Amniotic stem cell (primary cell): ENCODE data around the gene PHF2.

ENCODE experiments used
- DNase-seq: peaks from one replicate; lab custom pipeline; 2025; lab: John Stamatoyannopoulos, UW

PHF2 gene

DNA sequence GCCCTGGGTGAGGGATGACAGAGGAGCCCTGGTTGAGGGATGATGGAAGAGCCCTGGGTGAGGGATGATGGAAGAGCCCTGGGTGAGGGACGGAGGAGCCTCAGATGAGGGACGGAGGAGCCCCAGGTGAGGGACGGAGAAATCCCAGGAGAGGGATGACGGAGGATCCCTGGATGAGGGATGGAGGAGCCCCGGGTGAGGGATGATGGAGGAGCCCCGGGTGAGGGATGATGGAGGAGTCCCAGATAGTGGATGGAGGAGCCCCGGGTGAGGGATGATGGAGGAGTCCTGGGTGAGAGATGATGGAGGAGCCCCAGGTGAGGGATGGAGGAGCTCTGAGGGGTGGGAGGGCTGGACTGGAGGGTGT, 10.9 kb downstream of the PHF2 start:
- DNase-seq: no peak

DNA sequence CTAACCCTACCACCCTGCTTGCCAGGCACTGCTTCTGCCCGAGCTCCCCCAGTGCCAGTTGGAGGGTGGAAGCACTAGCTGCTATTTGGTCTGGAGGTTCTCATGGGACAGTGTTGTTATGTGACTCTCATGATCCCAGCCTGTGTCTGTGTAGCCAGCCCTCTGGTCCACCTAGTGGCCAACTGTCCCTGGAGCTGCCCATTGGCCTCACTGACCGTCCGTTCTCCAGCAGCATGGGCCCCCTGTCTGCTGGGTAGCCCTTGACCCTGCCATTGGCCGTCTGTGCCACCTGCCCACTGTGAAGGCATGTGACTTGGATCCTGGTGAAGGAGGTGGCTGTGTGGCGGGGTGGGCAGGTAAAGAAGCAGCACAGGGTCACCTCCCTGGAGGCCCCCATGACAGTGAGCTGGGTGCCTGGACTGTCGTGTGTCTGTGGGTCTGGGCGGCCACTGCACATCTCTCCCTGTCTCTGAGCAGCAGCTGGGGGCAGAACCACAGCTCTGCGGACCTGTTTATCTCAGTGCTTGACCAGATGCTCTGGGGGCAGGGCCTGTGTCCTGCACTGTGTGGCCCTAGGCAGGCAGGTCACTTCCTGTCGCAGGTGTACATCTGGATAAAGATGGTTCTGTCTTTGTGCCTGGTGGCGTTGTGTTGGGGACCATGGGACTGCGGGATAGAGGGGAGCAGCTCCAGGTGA, 11.4 kb downstream of the PHF2 start:
- no peak for DNase-seq

DNA sequence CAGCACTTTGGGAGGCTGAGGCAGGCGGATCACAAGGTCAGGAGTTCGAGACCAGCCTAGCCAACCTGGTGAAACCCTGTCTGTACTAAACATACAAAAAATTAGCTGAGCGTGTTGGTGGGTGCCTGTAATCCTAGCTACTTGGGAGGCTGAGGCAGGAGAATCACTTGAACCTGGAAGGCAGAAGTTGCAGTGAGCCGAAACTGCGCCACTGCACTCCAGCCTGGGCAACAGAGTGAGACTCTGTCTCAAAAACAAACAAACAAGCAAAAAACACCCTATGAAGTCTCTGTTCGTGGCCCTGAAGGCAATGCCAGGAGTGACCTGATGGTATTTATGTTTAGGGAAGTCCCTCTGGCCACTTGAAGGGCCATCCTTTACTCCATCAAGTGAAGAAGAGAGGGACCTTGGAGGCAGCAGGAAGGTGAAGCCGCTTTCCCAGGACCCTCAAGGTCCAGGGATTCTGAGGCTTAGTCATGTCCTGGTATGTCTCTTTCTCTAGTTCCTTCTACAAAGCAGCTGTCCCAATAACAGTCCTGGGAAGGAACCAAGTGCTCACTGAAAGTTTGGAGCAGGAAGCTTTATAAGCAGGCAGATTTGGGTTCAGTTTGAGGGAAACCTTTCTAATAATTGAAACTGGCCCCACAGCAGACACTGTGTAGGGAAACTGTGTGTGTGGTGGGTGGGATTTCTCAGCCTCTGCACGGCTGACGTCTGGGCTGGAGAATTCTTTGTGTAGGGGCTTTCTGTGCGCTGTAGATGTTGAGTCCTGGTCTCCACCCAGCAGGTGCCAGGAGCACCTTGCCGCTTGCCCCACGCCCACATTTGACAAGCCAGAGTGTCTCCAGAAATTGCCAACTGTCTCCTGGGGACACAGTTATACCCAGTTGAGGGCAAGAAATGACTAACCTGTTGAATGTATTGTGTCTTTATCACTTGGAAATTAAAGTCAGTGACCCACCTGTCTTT, 12.5 kb downstream of the PHF2 start:
- no peak for DNase-seq

DNA sequence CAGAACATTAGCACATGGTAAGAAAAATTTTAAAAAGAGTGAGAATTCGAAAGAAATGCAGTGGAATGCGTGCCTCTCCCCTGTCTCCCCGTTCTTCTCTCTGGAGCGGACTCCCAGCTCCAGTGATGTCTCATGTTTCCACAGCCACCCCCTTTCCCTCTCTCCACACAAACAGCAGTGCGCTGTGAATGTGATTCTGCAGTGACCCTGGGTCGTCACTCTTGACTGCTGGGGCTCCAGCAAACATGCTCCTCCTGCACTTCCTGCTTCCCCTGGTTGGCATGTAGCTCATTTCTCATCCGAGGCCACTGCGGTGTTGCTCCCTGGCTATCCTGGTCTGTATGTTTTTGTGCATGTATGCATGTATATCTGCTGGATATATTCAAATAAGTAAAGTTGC, 13.3 kb downstream of the PHF2 start:
- no peak for DNase-seq

DNA sequence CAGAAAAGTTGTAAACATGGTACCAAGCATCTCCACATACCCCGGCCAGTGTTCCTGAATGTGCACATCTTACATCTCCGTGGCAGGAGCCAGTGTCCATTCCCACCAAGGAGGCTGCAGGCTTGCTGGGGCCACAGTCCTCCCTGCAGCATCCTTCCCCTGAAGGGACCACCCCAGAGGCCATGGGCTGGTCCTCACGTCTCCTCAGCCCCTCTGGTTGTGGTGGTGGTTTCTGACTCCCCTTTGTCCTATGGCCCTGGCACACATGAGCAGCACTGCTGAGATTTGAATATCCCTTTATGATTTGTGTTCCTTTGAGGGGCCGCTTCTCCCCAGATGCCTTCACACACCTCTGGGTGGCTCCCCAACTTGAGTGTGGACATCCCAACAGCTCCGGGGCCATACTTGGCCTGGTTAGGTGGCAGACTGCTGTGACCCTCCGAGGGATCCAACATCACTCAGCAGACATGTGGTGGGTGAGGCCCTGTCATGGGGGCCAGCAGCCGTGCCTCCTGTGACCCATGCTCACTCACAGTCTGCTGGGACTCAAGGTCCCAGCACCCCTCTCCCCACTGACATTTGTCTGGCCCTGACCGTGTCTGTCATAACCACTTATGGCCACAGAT, 14.3 kb downstream of the PHF2 start:
- DNase-seq: no peak

DNA sequence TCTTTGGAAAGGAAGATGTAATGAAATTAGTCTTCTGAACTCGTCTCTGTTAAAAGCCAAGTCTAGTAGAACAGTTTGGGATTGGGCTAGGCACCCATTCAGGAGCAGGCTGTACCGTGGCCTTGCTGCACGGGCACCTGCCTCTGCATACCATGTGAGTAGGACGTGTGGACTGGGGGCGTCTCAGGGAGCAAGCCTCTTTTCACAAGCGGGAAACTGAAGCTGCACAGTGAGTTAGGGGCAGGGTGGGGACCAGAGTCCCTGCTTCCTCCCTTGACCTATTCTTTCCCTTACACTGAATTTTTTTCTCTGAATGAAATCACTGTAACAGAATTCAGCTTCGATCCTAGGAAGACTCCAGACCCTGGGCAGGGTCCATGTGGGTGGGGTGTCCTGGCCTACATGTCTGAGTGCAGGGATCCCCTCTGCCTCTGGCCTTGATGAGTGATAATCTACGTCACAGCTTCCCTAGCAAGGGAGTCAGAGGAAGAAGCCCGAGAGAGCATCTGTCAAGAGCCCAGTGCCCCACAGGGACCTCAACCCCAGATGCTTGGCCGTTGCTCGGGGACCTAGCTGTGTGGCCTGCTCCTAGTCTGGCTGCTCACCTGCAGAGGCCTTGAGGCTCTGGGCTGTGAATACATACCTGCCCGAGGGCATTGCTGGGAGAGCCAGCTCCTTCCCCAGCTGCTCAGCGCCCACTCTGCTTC, 15.1 kb downstream of the PHF2 start:
- no peak for DNase-seq

DNA sequence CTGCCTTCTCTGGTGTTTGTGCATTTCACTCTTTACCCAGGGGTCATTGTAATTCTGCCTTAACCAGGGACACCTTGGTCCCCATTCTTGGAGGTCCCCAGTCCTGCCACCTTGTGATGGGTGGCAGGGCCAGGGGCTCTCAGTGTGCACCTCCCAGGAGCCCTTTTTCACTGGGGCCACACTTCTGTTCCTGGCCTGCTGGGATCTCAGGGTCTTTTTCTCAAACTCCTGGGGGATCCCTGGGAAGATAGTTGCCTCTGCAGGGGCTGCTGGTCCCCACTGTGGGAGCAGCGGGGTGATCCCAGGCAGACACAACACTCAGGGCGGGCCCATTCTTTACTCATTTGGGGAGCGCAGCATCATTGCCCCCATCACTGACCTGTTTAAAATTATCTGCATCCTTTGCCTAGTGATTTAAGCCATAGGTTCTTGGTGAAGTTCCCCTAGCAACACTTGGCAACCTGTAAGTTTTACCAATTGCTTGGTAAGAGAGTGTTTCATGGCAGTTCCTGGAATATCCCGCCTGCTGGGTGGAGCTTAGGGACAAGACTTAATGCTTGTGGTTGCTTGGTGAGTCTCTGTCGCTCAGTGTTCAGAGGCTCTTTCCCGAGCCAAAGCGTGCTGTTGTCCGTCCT, 15.7 kb downstream of the PHF2 start:
- no peak for DNase-seq

DNA sequence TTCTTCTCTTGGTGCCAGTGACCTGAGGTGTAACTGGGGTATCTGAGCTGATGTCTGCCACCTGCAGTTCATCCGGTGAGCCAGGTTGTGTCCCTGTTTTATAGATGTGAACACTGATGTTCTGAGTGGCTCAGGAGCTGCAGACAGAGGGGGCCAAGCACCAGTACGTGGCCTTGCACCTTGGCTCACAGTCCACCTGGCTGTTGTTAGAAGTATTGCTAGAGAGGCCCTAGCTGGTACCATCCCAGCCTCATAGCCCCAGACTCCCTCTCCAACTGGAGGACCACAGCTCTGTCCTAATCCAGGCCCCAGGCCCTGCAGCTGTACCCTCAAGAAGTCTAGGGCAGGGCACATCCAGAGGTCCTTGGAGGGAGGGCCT, 16.2 kb downstream of the PHF2 start:
- no peak for DNase-seq

DNA sequence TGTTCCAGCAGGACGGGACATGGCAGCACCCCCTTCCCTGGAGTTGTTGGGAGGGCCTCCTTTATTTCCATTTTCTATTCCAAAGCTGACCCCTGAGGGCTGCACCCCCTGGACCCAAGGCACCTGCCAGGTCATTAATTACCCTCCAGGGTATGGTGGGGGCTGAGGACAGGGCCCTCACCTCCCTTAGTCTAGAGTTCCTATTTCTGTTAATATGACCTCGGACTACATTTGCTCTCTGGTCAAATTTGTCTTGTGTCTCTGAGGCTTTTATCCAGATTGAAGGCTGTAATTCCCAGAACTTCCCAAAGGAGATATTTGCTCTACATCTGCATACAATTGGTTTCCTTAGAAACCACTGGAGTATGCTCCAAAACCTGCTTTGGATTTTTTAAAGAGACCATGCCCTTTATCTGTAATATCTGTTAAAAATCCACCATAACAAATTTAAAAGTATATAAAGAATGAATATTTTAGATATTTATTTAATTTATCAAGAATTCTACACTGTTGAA, 16.8 kb downstream of the PHF2 start:
- no peak for DNase-seq

DNA sequence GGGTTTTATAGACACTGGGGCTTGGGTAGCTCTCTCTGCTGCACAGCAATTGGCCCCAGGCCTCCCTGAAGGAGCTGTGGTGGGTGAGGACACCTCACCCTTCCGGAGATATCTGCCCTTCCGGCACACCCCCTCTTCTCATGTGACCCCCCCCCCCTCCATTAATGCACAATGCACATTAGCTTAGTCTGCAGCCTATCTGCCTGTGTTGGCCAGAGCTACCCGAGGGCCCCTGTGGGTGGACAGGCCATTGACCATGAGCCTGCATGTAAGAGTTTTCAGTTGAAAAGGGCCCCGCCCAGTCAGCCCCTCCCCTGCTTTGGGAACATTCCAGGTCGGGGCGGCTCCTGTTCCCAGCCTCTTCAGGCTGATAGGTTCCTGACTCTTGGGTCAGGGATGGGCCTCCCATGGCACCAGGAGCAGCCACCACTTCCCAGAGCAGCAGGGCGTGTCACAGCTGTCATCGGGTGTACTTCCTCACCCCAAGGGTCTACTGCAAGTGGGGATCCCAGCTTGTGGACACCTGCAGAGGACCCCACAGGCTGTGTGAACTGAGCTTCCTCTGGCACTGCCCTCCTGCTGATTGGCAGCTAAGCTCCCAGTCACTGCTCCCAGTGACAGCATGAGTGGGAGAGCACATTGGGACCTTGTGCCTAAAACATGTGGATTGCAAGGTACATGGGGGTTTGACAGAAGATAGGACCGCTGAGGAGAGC, 17.8 kb downstream of the PHF2 start:
- no peak for DNase-seq

DNA sequence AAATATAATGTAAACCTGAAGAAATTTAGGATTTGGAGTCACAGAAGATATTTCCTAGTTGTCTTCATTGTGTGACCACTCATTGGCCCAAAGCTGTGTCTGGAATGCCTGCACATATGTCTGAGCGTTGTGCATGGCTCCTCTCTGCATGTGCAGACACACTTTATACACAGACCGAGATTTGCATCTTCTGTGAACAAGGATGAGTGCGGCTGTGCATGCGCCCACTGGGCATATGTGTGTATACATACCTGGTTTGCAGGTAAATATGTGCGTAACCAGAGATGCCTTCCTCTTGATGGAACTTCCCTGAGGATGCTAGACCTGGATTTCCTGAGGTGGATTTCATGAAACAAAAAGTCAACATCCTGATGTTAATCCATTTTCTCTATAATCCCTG, 19.1 kb downstream of the PHF2 start:
- no peak for DNase-seq

DNA sequence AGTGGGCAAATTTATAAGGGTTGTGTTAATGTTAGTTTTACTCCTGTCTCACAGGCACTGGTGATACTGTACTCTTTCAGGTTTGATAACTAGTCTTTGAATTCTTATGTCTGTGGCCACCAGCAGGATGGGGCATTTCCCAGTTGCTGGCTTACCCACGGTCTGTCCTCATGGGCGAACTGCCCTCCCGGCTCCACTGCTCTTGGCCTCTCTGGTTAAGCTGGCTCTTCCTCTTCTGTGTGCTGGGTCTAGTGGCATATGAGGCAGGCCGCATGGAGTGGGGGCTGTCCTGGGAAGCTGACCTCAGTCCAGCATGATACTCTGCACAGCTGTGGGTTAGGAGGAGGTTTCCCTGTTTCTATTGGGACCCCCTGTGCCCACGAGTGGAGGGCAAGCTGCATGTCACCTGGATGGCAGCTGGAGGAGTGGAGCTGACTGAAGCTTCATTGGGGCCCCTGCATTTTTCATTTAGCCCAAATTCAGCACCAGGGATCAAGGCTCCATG, 19.5 kb downstream of the PHF2 start:
- no peak for DNase-seq

DNA sequence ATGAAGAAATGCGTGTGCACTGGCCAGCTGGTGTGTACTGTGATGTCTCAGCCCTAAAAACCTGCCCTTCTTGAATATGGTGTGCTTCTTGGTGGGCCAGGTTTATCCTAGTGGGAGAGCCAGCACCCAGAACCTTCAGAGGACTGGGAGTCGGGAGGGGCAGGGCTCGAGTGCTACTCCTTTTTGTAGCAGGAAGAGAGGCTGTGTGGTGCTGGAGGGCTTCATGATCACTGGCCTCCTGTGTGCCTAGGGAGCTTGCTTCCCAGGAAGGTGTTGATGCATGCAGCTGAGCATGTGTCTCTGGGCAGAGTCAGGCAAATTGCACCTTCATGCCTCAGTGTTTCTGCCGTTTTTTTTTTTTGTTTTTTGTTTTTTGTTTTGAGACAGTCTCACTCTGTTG, 20.0 kb downstream of the PHF2 start:
- no peak for DNase-seq

DNA sequence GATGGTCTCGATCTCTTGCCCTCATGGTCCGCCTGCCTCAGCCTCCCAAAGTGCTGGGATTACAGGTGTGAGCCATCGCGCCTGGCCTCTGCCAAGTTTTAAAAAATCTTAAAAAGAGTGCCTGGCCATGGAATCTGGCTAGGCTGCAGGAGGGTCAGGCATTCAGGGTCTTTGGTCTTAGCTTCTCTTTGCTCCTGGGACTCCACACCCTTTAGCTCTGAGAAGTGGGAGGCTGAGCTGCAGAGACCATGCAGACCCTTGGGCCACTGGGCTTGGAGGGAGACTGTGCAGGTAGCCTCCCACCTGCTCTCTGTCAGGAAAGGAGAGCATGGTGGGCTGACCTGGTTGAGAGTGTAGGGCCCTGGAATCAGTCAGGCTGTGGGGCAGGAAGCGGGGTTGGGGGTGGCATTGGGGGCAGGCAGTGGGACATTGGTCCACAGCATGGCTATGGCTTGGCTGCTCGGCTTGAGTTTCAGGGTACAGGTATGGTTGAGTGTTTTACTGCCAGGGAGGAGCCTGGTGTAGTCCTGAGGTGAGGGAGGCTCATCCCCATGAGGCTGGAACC, 20.8 kb downstream of the PHF2 start:
- no peak for DNase-seq

DNA sequence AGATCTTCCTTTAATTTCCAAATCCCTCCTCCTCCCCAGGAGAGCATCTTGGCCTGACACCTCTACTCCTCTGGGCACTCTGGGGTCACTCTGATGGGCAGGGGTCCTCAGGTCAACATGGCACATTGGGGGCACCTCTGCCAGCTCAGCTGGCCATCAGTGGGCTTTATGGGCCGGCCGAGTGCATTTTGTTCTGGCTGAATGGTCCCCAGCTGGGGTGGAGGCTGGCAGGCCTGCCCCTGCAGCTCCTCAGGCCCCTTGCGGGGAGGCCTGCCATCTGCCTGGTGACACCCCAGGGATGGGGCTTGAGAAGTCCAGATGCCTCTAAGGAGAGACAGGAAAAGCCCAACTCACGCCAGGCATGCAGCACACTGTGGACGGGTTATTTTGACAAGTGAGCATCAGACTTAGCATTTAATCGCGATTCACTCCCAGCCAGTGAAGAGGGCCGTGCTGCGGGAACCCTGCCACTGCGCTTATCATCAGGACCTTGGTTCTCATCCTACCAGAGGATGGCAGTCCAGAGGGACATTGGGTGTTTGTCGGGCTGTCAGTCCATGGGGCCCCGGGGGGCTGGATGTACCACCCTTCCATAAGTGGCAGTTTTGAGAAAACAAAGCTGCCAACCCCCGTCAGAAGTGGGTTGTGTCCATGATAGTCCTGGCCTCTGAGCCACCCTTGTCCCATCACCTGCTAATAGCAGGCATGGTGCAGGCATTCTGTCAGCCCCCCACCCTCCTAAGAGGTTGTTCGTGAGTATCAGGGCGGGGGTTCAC, 21.7 kb downstream of the PHF2 start:
- DNase-seq: no peak

DNA sequence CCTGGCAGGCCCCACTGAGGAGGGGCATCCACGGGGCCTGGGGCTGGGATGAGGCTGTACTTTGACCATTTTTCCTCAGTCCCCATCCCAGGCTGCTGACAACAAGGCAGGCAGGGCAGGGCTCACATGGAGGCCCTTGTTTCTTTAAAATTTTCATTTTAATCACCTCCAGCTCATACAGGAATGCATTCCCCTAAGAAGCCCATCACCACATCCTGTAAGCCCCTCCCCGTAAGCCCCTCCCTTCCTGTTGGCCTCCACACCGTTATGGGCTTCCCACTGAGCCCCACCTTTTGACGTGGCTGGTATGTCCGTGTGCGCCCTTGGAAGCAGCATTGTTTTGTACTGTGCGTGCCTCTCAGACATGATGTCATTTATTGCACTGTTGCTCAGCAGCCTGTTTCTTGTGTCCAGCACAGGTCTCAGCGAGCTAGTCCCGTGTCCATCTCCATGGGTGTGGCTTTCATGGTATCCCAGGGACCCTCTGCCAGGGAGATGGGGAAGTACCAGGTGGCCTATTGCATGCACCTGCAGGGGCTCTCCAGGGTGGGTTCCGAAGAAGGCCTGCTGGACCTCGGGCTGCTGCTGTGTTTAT, 22.4 kb downstream of the PHF2 start:
- no peak for DNase-seq

DNA sequence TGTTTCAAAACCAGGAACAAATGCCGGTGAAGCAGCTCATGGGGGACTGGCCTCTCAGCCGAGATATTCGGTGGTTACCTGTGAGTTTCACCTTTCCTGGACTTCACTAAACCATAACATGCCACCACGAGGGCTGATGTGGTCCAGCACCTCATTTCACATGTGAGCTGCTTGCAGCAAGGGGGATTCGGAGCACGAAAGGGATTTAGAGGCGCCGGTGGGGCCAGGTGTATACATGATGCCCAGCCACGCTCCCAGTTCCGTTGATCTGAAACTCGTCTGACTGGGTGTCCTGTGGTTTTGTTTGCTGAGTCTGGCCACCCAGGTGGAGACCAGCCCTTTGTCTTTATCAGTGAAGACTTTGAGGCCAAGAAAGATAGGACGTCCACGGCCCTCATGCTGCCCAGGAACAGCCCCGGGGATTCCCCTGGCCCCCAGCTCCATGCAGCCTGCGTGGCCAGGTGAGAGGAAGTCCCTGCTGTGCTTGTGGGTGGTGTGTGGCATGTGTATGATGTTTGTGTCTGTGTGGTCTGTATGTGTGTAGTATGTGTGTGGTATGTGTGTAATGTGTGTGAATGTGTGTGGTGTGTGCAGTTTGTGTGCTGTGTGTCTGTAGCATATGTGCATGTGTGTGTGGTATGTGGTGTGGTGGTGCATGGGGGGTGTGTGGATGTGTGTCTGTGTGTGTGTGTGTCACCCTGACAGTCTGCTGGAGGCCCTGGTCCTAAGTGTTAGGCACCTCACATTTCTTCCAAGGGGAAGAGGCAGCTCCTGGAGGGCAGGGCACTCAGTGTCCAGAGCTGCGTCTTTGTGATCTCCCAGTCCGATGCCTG, 23.4 kb downstream of the PHF2 start:
- DNase-seq: no peak

DNA sequence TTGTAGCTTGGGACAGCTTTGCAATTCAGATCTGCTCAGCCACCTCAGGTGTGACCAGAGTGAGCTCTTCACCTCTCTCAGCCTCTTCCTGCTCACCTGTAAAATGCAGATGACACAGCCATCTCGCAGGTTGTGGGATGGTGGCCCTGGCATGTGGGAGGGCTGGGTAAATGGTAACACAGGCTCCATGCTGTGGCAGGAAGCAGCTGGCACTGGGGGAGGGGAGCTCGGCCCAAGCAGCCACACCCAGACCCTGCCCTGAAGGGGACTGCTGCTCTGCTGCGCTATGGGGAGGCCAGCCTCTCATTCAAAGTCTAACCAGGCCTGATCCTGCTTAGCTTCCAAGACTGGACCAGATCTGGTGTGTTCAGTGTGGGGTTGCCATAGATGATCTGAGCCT, 24.1 kb downstream of the PHF2 start:
- no peak for DNase-seq
